GM10266 (cell line): ENCODE measurements around the gene TRPV5.

Experiments used
- DNase-seq: peaks from one replicate; pipeline ENCODE4 v3.0.0; 2012; ENCODE audit errors: extremely low spot score
- TF ChIP-seq, protein P1 (sequence below): IDR thresholded peaks from 2 replicates; pipeline ENCODE4 v1.5.1; 2012; ENCODE audit warnings: mild to moderate bottlenecking, low read depth; ENCODE audit not compliant: control insufficient read depth, insufficient read depth; ENCODE audit errors: missing control alignments

Gene TRPV5

DNA sequence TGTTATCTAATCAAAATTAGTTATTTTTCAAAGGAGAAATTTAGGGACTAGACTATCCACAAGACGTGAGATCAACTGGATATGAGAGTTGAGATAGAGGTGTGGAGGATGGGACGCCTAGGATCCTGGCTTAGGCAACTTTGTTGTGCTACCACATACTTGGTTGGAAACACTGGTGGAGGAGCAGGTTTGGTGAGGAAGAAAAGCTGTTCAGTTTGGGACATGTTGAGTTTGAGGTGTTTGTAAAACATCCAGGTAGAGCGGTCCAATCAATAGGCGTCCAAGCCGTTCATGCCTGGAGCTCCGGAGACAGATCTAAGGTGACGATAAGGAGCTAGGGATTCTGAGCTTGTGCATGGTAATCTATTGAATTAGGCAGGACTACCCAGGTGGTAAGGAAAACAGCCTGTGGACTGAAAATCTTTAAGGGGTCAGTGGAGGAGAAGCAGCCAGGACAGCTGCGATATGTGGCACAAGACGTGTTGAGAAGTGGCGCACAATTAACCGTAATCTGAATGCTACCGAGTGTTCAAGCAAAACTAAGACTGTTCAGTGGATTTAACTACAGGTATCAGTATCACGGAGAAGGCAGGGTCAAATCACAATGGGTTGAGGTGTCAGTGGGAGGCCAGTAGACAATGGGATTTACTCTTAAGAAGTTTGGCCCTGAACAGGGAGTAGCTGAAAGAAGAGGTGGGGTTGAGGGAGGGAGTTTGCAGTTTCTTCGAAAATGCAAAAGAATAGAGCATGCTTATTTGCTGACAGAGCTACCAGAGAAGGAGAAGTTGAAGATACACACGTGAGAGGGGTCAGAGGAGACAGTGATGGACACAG lies 31.9 kb downstream of the TRPV5 start:
- TF ChIP-seq, protein P1, sequence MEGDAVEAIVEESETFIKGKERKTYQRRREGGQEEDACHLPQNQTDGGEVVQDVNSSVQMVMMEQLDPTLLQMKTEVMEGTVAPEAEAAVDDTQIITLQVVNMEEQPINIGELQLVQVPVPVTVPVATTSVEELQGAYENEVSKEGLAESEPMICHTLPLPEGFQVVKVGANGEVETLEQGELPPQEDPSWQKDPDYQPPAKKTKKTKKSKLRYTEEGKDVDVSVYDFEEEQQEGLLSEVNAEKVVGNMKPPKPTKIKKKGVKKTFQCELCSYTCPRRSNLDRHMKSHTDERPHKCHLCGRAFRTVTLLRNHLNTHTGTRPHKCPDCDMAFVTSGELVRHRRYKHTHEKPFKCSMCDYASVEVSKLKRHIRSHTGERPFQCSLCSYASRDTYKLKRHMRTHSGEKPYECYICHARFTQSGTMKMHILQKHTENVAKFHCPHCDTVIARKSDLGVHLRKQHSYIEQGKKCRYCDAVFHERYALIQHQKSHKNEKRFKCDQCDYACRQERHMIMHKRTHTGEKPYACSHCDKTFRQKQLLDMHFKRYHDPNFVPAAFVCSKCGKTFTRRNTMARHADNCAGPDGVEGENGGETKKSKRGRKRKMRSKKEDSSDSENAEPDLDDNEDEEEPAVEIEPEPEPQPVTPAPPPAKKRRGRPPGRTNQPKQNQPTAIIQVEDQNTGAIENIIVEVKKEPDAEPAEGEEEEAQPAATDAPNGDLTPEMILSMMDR: no peak
- DNase-seq: no peak

DNA sequence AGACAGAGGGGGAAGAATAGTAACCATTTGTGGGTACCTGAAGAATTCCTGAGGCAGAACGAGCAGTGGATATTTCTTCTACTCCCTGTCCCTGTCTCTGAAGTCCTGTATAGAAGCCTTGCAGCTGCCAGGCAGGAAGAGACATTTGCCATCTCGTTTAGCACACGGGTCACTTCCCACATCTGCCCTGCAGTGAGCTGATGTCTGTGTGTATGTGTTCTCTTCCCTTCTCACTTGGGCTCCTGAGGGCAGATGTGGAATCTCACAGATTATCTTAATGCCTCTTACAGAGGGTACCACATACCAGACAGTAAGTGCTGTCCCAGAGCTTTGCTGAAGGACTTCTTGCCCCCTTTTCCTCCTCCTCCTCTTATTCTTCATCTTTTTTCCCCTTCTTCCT lies 33.9 kb downstream of the TRPV5 start:
- TF ChIP-seq, protein P1: no peak
- DNase-seq: no peak

- no peak for DNase-seq
- TF ChIP-seq, protein P1: no peak
Observed at GRCh38 chr7:142898377-142899170, 35.0 kb downstream of the TRPV5 start.

- no peak for DNase-seq
- TF ChIP-seq, protein P1: no peak
Observed at GRCh38 chr7:142897691-142898090, 35.9 kb downstream of the TRPV5 start.

DNA sequence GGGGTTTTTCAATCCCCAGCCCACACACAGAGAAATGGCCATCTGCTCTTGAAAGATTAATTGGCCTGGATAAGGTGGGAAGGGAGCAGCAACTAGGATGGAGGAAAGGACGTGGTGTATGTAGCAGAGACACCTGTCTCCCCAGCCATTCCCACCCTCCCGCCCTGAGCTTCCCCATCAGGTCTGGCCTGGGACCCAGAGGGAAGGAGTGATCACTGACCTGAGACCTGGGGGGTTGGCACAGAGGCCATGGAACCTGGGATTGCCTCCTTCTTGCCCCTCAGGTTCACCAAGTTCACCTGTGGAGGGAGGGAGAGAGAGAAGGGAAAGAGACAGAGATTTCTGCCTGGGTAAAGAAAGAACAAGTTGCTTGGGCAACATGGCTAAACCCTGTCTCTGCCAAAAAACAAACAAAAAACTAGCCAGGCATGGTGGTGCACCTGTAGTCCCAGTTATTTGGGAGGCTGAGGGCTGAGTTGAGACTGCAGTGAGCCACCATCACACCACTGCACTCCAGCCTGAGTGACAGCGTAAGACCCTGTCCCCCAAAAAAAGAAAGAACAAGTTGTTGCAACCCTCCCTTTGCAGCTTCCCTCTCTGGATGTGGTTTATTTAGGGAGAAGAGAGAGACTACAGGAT lies 36.7 kb downstream of the TRPV5 start:
- TF ChIP-seq, protein P1: no peak
- DNase-seq: no peak

- TF ChIP-seq, protein P1: no peak
- DNase-seq: no peak
Observed at GRCh38 chr7:142896151-142896550, 37.4 kb downstream of the TRPV5 start.
